ENCODE data around the gene PTPRM.

Gene PTPRM

DNA sequence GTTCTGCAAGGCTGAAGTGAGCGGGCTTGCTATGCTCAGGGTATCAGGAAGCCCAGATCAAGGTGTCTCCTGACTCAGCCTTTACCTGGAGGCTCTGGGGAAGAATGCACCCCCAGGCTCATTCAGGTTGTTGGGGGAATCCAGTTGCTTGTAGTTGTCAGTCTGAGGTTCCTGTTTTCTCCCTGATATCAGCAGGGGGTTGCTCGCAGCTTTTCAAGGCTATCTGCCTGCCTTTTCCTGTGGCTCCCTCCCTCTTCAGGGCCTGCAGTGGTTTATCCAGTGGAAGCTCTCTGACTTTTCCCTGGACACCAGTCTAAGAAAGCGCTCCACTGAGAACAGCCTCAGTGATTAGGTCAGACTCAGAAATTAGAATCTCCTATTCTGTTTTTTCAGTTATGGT is 116.6 kb downstream of the PTPRM start:
- TF ChIP-seq EZH2phosphoT487 (IDR thresholded peaks at IDR 0.05; ENCODE audit: borderline replicate concordance) = no peak
- TF ChIP-seq, protein P1, sequence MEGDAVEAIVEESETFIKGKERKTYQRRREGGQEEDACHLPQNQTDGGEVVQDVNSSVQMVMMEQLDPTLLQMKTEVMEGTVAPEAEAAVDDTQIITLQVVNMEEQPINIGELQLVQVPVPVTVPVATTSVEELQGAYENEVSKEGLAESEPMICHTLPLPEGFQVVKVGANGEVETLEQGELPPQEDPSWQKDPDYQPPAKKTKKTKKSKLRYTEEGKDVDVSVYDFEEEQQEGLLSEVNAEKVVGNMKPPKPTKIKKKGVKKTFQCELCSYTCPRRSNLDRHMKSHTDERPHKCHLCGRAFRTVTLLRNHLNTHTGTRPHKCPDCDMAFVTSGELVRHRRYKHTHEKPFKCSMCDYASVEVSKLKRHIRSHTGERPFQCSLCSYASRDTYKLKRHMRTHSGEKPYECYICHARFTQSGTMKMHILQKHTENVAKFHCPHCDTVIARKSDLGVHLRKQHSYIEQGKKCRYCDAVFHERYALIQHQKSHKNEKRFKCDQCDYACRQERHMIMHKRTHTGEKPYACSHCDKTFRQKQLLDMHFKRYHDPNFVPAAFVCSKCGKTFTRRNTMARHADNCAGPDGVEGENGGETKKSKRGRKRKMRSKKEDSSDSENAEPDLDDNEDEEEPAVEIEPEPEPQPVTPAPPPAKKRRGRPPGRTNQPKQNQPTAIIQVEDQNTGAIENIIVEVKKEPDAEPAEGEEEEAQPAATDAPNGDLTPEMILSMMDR (conservative IDR thresholded peaks at IDR 0.05; ENCODE audit: low read length) = no peak
- Histone ChIP-seq H3F3A (ENCODE audit: low read depth) (no peaks in the 10 kb centered on the region), H2AFZ (ENCODE audit: low read length) (no peak overlapping the region), H3K4me3 (ENCODE audit: low read length, poor library complexity, severe bottlenecking) (no peak overlapping the region), H3K79me2 (ENCODE audit: insufficient read depth, low read length) (no peaks in the 10 kb centered on the region), H3K27me3 (ENCODE audit: insufficient read depth, low read length, poor library complexity, severe bottlenecking) (no peaks in the 10 kb centered on the region), H4K20me1 (ENCODE audit: insufficient read depth, low read length, poor library complexity, severe bottlenecking) (no peaks in the 10 kb centered on the region), H3K4me1 (ENCODE audit: insufficient read depth, low read length, poor library complexity, severe bottlenecking) (no peaks in the 10 kb centered on the region), H3K36me3 (ENCODE audit: insufficient read depth, low read length) (no peaks in the 10 kb centered on the region), H3K9ac (ENCODE audit: low read depth, low read length, poor library complexity, severe bottlenecking) (no peak overlapping the region), H3K9me3 (ENCODE audit: insufficient read depth, low read depth, low read length) (no peaks in the 10 kb centered on the region; the same call in 1 of the 2 replicates), H3K9me2 (replicated peaks; ENCODE audit: low read depth, low read length) (no peaks in the 10 kb centered on the region), H3K4me2 (ENCODE audit: low read depth, low read length, poor library complexity, severe bottlenecking) (no peak overlapping the region)

- Histone ChIP-seq H3K9me2 (replicated peaks; ENCODE audit: low read depth, low read length) (no peaks in the 10 kb centered on the region), H3K79me2 (ENCODE audit: insufficient read depth, low read length) (no peaks in the 10 kb centered on the region), H3K9ac (ENCODE audit: low read depth, low read length, poor library complexity, severe bottlenecking) (no peak overlapping the region), H3F3A (ENCODE audit: low read depth) (no peaks in the 10 kb centered on the region), H3K4me3 (ENCODE audit: low read length, poor library complexity, severe bottlenecking) (no peak overlapping the region), H3K36me3 (ENCODE audit: insufficient read depth, low read length) (no peaks in the 10 kb centered on the region), H2AFZ (ENCODE audit: low read length) (no peak overlapping the region), H3K4me2 (ENCODE audit: low read depth, low read length, poor library complexity, severe bottlenecking) (no peak overlapping the region), H3K9me3 (ENCODE audit: insufficient read depth, low read depth, low read length) (no peaks in the 10 kb centered on the region; the same call in 1 of the 2 replicates), H3K27me3 (ENCODE audit: insufficient read depth, low read length, poor library complexity, severe bottlenecking) (no peaks in the 10 kb centered on the region), H3K4me1 (ENCODE audit: insufficient read depth, low read length, poor library complexity, severe bottlenecking) (no peaks in the 10 kb centered on the region), H4K20me1 (ENCODE audit: insufficient read depth, low read length, poor library complexity, severe bottlenecking) (no peaks in the 10 kb centered on the region)
- TF ChIP-seq, protein P1 (conservative IDR thresholded peaks at IDR 0.05; ENCODE audit: low read length) = no peak
- no peak for TF ChIP-seq EZH2phosphoT487 (IDR thresholded peaks at IDR 0.05; ENCODE audit: borderline replicate concordance)
Measured at GRCh38 chr18:7684357-7684756, 117.2 kb downstream of the PTPRM start.

GRCh38 chr18:7684966-7685365 is 117.8 kb downstream of the PTPRM start:
- Histone ChIP-seq H3K79me2 (ENCODE audit: insufficient read depth, low read length) (no peaks in the 10 kb centered on the region), H3K4me3 (ENCODE audit: low read length, poor library complexity, severe bottlenecking) (no peak overlapping the region)

More at GRCh38 chr18:7684966-7685365, 117.8 kb downstream of the PTPRM start:
- no peaks in the 10 kb centered on the region for H4K20me1 ChIP-seq (ENCODE audit: insufficient read depth, low read length, poor library complexity, severe bottlenecking)
- no peaks in the 10 kb centered on the region for H3K27me3 ChIP-seq (ENCODE audit: insufficient read depth, low read length, poor library complexity, severe bottlenecking)
- no peaks in the 10 kb centered on the region; the same call in 1 of the 2 replicates for H3K9me3 ChIP-seq (ENCODE audit: insufficient read depth, low read depth, low read length)
- H3K4me1 ChIP-seq (ENCODE audit: insufficient read depth, low read length, poor library complexity, severe bottlenecking) = no peaks in the 10 kb centered on the region
- TF ChIP-seq, protein P1 (conservative IDR thresholded peaks at IDR 0.05; ENCODE audit: low read length) = no peak
- TF ChIP-seq EZH2phosphoT487 (IDR thresholded peaks at IDR 0.05; ENCODE audit: borderline replicate concordance) = no peak
- H3K36me3 ChIP-seq (ENCODE audit: insufficient read depth, low read length) = no peaks in the 10 kb centered on the region
- no peak overlapping the region for H3K9ac ChIP-seq (ENCODE audit: low read depth, low read length, poor library complexity, severe bottlenecking)
- no peak overlapping the region for H3K4me2 ChIP-seq (ENCODE audit: low read depth, low read length, poor library complexity, severe bottlenecking)
- H3K9me2 ChIP-seq (replicated peaks; ENCODE audit: low read depth, low read length) = no peaks in the 10 kb centered on the region
- no peaks in the 10 kb centered on the region for H3F3A ChIP-seq (ENCODE audit: low read depth)
- H2AFZ ChIP-seq (ENCODE audit: low read length) = no peak overlapping the region

Data from Loucy (cell line).